Measurements from ENCODE around the gene ADAMTSL4.
A peak's percentile ranks its signal among the peaks of the same experiment; 100 is the strongest.
"Not testable (repeated sequence)": the region's sequence is repeated elsewhere in the genome, so short reads cannot be mapped to it uniquely, and the experiment has no call there.

ADAMTSL4 gene

DNA sequence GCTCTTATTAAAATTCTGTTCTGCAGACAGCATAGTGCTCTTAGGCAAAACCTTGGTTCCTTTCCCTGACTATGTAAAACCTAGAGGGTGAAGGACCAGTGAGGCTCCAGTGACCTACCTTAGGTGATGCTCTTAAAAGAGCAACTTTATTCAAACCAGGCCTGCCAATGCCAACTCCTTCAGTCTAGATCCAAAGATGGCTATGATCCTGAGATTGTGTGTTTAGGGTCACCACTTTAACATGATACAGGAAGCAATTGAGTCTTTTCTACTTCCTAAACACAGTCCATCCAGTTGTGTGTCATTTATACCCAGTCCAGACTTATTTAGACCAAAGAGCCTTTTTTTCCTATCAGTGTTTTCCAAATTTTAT is 19.4 kb downstream of the ADAMTSL4 start:
- no peak for DNase-seq

DNA sequence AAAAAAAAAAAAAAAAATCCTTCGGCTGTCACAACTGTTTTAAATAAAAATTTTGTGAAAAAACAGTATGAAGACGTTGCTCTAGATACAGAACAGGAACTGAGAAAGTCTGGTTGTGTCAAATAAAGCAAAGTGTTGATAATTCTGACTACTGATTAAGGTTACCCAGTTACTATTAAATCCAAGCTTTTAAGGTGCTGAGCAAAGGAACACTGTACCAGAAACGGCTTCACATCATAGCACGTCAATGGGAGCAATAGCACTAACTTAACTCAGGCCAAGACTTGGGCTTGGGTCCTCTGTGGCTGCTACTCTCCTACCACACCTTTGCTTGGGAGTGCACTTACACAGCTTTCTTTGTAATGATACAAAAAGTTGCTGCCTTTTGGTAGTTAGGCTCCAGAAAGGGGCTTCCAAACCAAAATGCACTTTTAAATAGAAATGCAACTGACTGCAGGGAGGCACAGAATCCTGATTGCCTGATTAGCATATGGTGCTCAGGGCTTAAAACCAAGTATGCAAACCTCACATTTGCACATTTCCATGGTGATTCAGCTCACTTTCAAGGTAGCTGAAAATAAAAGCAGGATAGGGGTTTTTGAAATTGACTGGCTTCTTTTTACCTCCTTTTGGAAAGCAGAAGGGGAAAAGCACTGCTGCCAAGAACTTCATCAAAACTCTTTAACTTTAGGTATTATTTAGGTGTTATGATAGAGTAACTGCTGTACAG is 23.9 kb downstream of the ADAMTSL4 start:
- peak; percentile 26 for DNase-seq

DNA sequence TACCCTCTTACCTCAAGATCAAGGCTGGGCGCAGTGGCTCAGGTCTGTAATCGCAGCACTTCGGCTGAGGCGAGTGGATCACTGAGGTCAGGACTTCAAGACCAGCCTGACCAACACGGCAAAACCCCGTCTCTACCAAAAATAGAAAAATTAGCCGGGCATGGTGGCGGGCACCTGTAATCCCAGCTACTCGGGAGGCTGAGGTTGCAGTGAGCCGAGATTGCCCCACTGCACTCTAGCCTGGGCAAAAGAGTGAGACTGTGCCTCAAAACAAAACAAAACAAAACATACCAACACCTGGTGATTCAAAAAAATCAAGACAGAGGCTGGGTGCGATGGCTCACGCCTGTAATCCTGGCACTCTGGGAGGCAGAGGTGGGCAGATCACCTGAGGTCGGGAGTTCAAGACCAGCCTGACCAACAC is 24.5 kb downstream of the ADAMTSL4 start:
- DNase-seq: peak; percentile 50

DNA sequence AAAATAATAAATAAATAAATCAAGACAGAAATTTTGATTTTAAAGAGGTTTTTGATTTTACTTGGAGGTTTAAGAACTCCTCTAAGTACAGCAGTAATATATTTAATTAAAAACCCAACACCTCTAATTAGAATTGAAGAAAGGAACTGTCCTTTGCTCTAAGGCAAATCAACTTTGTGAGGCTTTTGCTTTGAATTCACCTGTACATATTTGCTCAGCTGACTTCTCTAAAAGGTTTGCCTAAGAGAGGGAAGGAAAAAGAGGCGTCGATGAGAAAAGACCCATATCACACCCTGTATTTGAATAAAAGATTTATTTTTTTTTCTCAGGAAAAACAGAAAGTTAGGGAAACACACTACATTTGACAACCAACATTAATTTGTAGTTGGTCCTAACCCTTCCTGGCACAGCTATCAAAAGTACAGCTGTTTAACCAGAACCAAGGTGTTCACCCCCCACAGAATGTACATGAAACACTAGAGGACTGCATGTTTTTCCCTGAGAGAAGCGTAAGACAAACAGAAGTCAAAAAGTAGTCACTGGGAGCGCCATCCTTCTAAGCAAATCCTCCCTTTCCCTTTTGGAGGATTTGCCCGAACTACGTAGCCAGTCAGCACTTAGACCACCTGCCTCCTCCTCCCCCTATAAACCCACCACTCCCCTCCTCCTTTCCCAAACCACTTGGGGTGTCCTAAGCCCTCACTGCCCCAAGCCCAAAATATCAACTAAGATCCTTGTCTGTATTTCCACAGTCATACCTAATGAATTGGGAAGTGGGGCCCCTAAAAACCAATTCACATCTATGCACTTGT is 25.3 kb downstream of the ADAMTSL4 start:
- no peak for DNase-seq

- DNase-seq: no peak
Observed at GRCh38 chr1:150575072-150575489, 25.9 kb downstream of the ADAMTSL4 start.

- no peak for DNase-seq
Observed at GRCh38 chr1:150575518-150576366, 26.5 kb downstream of the ADAMTSL4 start.

DNA sequence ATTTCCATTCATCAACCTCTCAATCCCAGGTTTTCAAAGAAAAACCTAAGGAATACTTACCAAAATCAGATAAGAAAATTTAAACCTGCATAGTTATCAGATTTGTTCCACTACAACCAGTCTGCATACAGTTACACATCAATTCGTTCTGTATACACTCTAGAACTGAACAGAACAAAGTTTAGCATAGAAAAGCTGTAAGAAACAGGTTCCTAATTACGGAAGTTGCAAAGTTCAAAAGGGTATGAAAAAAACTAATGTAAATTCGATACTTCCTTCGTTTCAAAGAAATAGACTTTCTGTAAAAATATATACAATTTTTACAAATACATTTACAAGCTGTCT is 27.1 kb downstream of the ADAMTSL4 start:
- DNase-seq: no peak

DNA sequence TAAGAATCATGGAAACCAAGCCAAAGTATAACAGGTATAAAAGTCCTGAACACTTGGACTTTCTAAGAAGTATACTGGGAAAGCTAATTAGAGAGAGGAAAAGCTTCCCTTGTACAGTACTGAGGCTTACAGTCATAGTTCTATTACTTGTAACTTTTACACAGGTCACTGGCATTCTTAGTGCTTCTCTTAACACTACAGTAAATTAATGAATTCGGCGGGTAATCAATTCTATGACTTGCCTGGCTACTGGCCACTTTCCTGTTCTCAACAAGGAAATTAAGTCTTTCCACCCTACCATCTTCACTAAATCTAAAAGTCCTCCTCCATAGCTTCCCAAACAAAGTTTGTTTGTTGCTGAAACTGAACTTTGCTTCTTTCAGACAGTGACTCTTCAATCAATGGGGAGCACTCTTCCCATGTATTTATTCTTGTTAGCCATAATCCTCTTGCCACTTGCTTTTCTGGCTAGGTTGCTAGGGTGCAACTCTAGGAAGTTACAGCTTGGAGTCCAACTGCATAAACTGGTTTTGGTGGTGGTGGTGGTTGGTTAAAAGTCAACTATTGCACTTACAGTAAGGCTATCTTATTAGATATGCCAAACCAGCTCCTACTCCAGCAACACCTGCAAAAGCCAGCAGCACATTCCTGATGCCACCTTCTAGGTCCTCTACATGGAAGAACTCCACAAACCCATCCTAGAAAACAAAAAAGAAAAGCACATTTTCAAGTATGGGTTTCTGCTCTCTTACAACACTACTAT is 27.8 kb downstream of the ADAMTSL4 start:
- no peak for DNase-seq

DNA sequence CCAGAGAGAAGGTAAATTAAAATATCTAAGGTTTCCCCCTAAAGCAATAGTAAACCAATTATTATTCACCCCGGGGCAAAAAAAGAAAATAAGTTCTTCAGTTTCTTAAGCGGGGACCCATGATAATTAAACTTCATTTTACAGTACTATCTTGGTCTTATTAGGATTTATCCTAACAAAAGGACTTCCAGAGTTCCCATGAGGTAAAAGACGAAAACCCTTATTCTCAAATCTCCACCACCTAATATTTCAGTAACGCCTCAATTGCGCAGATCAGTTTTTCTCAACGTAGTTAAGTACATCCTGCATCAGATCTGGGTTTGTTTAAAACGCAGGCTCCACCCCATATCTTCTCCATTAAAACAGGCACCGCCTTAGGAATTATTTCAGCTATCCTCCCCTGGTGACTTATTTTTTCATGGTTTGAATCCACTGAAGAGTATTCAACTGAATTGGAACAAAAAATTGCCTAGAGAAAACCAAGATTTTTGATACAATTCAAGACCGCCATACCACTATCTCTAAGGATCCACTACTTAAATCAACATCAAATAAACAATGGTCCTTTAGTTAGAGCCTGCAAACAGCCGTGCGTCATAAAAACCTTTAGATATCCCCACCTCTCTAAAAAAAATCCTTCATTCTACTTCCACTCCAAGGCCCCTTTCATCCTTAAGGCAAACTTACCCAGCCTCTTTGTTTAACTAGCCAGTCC is 28.5 kb downstream of the ADAMTSL4 start:
- DNase-seq: no peak

GRCh38 chr1:150578272-150579109 is 29.3 kb downstream of the ADAMTSL4 start:
- DNase-seq: peak; percentile 70

- peak; percentile 90 for DNase-seq
Observed at GRCh38 chr1:150579110-150579944, 30.1 kb downstream of the ADAMTSL4 start, which contains the start of gene MCL1. MCL1 (minus strand) TSS chr1:150579610; CDS start chr1:150579530, 80 bp downstream.

DNA sequence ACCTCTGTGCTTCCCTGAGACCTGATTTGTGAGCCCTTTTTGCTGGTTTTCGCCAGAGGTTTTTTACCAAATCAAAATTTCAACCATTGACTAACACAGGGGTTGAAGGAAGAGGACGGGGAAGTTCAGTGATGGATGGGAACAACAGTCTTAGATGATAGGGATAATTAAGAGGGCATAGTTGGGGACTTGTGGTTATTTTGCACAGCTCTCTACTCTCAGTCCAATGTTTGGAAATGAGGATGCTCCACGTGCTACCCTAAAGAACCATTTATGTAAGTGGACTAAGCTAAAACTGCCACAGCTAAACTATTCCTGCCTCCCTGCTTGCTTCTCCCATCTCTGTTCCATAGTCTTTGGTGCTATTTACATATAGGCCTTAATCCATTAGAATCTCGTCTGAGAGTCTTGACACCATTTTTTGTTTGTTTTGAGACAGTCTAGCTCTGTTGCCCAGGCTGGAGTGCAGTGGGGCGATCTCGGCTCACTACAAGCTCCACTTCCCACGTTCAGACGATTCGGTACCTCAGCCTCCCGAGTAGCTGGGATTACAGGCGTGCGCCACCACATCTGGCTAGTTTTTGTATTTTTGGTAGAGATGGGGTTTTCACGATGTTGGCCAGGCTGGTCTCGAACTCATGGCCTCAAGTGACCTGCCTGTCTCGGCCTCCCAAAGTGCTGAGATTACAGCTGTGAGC is 30.9 kb downstream of the ADAMTSL4 start:
- no peak for DNase-seq

DNA sequence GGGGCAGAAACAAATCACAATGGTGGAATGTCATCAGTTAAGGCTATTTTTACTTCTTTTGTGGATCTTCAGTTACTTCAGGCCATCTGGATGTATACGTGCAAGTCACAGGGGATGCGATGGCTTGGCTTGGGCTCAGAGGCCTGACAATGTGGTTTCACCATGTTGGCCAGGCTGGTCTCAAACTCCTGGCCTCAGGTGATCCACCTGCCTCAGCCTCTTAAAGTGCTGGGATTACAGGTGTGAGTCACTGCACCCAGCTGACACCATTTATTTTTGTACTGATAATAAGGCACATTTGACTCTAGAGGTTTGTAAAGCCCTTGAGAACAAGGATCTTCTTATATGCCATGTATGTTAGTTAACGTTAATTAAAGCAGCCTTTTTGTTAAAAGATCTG is 31.8 kb downstream of the ADAMTSL4 start:
- DNase-seq: not testable (repeated sequence)

GRCh38 chr1:150581437-150581836 is 32.2 kb downstream of the ADAMTSL4 start:
- DNase-seq: not testable (repeated sequence)

- DNase-seq: not testable (repeated sequence)
Observed at GRCh38 chr1:150581962-150582361, 32.8 kb downstream of the ADAMTSL4 start.

DNA sequence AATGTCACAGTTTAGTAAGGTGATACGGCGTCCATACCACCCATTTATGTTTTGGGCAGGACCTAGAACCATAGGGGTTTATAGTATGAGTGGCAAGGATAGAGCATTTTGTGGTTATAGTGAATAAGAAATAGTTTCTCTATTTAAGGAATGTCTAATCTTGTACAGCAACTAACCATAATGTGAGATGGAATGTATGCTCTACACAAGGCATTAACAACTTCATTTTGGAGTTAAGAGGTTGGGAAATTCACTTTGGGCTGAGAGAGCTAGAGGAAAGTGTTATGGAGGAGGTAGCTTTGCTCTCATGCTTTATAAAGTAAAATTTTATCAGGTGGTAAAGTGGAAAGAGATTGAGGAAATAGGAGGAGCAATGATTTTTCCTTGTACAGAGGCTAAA is 33.2 kb downstream of the ADAMTSL4 start:
- DNase-seq: no peak

GRCh38 chr1:150596095-150596892 is 47.1 kb downstream of the ADAMTSL4 start:
- no peak for DNase-seq

DNA sequence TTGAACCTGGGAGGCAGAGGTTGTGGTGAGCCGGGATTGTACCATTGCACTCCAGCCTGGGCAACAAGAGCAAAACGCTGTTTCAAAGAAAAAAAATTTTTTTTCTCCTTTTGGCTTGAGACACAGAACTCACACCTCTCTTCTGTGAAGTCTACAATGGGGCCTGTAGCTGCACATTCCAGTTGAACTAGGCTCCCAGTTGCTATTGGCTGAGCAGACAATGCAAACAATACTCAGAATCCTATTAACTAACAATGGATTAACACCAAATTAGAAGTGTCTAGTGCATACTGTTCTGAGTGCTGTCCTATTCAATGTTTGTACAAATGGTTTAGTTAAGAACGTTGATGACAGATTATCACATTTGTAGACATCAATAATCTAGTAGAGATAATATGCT is 47.8 kb downstream of the ADAMTSL4 start:
- no peak for DNase-seq

Data from stimulated activated CD8-positive, alpha-beta memory T cell treated with anti-CD3 and anti-CD28 coated beads, Interleukin-4, amount 100 ng/mL, for 48 hours (primary cell).